IPS-20b (cell line): ENCODE results near the gene CEP104.

Source experiments
- H3K27ac ChIP-seq: one replicate; pipeline ENCODE4 v1.5.1; 2013; ENCODE audit warnings: low read length
- H3K27me3 ChIP-seq: 2 replicates; pipeline ENCODE4 v1.6.1; 2013; ENCODE audit warnings: mild to moderate bottlenecking, low read length, inconsistent platforms; ENCODE audit not compliant: insufficient read depth
- H3K36me3 ChIP-seq: 2 replicates; pipeline ENCODE4 v1.6.1; 2013; ENCODE audit warnings: low read depth, mild to moderate bottlenecking, inconsistent platforms, low read length, moderate library complexity; ENCODE audit not compliant: insufficient read depth
- H3K4me1 ChIP-seq: 2 replicates; pipeline ENCODE4 v1.6.1; 2013; ENCODE audit warnings: mild to moderate bottlenecking, control low read depth, inconsistent platforms, low read length, moderate library complexity; ENCODE audit not compliant: insufficient read depth
- H3K4me3 ChIP-seq: 2 replicates; pipeline ENCODE4 v1.5.1; 2013; ENCODE audit warnings: mild to moderate bottlenecking, low read length, inconsistent platforms
- H3K9ac ChIP-seq: 2 replicates; pipeline ENCODE4 v1.6.1; 2013; ENCODE audit warnings: low read depth, mild to moderate bottlenecking, inconsistent platforms, low read length, moderate library complexity
- H3K9me3 ChIP-seq: 2 replicates; pipeline ENCODE4 v1.6.1; 2013; ENCODE audit warnings: mild to moderate bottlenecking, low read depth, low read length, inconsistent platforms; ENCODE audit not compliant: insufficient read depth

Gene CEP104

GRCh38 chr1:3858231-3858981 lies 1.4 kb upstream of the CEP104 start:
- Histone ChIP-seq H3K4me3 (peak overlapping the region; percentile 93), H3K36me3 (no peaks in the 10 kb centered on the region), H3K9ac (no peak overlapping the region), H3K27ac (no peak overlapping the region), H3K9me3 (no peaks in the 10 kb centered on the region), H3K4me1 (peaks cover 7% of the 10 kb centered on the region; the same call in 1 of the 2 replicates), H3K27me3 (peaks cover 25% of the 10 kb centered on the region)

DNA sequence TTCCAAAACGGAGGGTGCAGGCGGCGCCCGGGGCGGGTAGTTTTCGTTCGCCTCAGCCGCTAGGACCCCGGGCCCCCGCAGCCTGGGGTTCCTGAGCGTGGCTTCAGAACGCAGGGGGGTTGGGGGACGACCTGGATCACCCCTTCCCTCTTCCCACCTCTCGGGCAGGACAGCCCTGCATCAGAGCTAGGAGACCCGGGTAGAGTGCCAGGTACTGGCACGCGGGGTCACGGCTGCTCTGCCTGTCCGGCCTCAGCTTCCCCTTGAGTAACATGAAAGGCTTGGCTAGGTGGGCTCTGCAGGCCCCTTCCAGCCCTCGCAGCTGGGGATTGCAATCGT lies 749 bp upstream of the CEP104 start:
- H3K4me1 ChIP-seq, result peaks cover 7% of the 10 kb centered on the region; the same call in 1 of the 2 replicates
- no peaks in the 10 kb centered on the region for H3K9me3 ChIP-seq
- peak overlapping the region; percentile 58; the same call in 1 of the 2 replicates for H3K9ac ChIP-seq
- peaks cover 25% of the 10 kb centered on the region for H3K27me3 ChIP-seq
- H3K27ac ChIP-seq, result no peak overlapping the region
- peak overlapping the region; percentile 93 for H3K4me3 ChIP-seq
- no peaks in the 10 kb centered on the region for H3K36me3 ChIP-seq

GRCh38 chr1:3852711-3853485 lies 4.1 kb downstream of the CEP104 start:
- Histone ChIP-seq H3K27ac (no peak overlapping the region), H3K36me3 (peaks cover 13% of the 10 kb centered on the region), H3K9ac (no peak overlapping the region), H3K9me3 (no peaks in the 10 kb centered on the region), H3K27me3 (peaks cover 10% of the 10 kb centered on the region), H3K4me1 (no peaks in the 10 kb centered on the region; the same call in 1 of the 2 replicates), H3K4me3 (no peak overlapping the region)

- Histone ChIP-seq H3K9me3 (no peaks in the 10 kb centered on the region), H3K27me3 (0 out of 2 replicates have a peak, but pooled peaks cover 4% of the 10 kb centered on the region), H3K9ac (no peak overlapping the region), H3K36me3 (peaks cover 13% of the 10 kb centered on the region), H3K4me1 (no peaks in the 10 kb centered on the region), H3K27ac (no peak overlapping the region), H3K4me3 (no peak overlapping the region)
These were observed 4.9 kb downstream of the CEP104 start for GRCh38 chr1:3852091-3852490.

- Histone ChIP-seq H3K4me1 (no peaks in the 10 kb centered on the region), H3K9me3 (no peaks in the 10 kb centered on the region), H3K36me3 (peaks cover 13% of the 10 kb centered on the region), H3K4me3 (no peak overlapping the region), H3K27ac (no peak overlapping the region), H3K27me3 (0 out of 2 replicates have a peak, but pooled peaks cover 4% of the 10 kb centered on the region), H3K9ac (no peak overlapping the region)
These were observed 5.7 kb downstream of the CEP104 start for GRCh38 chr1:3851292-3851691.

- no peak overlapping the region for H3K9ac ChIP-seq
- no peak overlapping the region for H3K27ac ChIP-seq
- H3K4me1 ChIP-seq, result no peaks in the 10 kb centered on the region
- H3K36me3 ChIP-seq, result peaks cover 13% of the 10 kb centered on the region
- no peak overlapping the region for H3K4me3 ChIP-seq
- H3K9me3 ChIP-seq, result no peaks in the 10 kb centered on the region
- H3K27me3 ChIP-seq, result 0 out of 2 replicates have a peak, but pooled peaks cover 4% of the 10 kb centered on the region
These were observed 6.2 kb downstream of the CEP104 start for GRCh38 chr1:3850857-3851256.

- no peaks in the 10 kb centered on the region for H3K4me1 ChIP-seq
- H3K27me3 ChIP-seq, result no peaks in the 10 kb centered on the region
- H3K4me3 ChIP-seq, result no peak overlapping the region
- H3K9me3 ChIP-seq, result no peaks in the 10 kb centered on the region
- no peak overlapping the region for H3K9ac ChIP-seq
- H3K27ac ChIP-seq, result no peak overlapping the region
- peaks cover 19% of the 10 kb centered on the region for H3K36me3 ChIP-seq
These were observed 9.9 kb downstream of the CEP104 start for GRCh38 chr1:3847081-3847480.

DNA sequence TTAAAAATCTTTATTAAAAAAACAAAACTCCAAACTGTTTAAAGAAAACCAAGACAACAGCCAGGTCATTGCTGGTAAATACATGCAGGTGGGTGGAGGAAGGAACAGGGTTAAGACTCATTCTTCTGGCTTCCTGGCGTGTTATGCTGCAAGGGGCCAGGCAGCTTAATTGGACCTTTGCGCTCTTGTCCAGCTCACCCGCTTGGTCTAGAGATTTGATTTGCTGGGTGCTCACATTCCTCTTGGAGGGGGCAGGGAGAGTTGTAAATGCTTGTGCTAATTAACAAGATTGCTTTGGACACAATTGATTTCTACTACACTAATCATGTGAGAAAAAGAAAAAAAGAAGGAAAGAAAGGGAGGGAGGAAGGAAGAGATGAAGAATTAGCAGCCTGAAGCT lies 10.5 kb downstream of the CEP104 start:
- Histone ChIP-seq H3K4me3 (no peak overlapping the region), H3K9ac (no peak overlapping the region), H3K4me1 (no peaks in the 10 kb centered on the region), H3K27me3 (no peaks in the 10 kb centered on the region), H3K27ac (no peak overlapping the region), H3K9me3 (no peaks in the 10 kb centered on the region), H3K36me3 (peaks cover 19% of the 10 kb centered on the region)

- peaks cover 15% of the 10 kb centered on the region for H3K36me3 ChIP-seq
- H3K27ac ChIP-seq, result no peak overlapping the region
- no peak overlapping the region for H3K9ac ChIP-seq
- H3K4me3 ChIP-seq, result no peak overlapping the region
- H3K9me3 ChIP-seq, result no peaks in the 10 kb centered on the region
- no peaks in the 10 kb centered on the region for H3K27me3 ChIP-seq
- no peaks in the 10 kb centered on the region for H3K4me1 ChIP-seq
These were observed 14.1 kb downstream of the CEP104 start for GRCh38 chr1:3842912-3843311.

GRCh38 chr1:3841491-3841890 lies 15.5 kb downstream of the CEP104 start:
- H3K9ac ChIP-seq, result no peak overlapping the region
- H3K4me1 ChIP-seq, result no peaks in the 10 kb centered on the region
- H3K36me3 ChIP-seq, result peaks cover 24% of the 10 kb centered on the region
- H3K27me3 ChIP-seq, result no peaks in the 10 kb centered on the region
- no peak overlapping the region for H3K4me3 ChIP-seq
- peaks cover 4% of the 10 kb centered on the region; the same call in 1 of the 2 replicates for H3K9me3 ChIP-seq
- H3K27ac ChIP-seq, result no peak overlapping the region

GRCh38 chr1:3838788-3839187 lies 18.2 kb downstream of the CEP104 start:
- Histone ChIP-seq H3K9ac (no peak overlapping the region), H3K27ac (no peak overlapping the region), H3K27me3 (no peaks in the 10 kb centered on the region), H3K9me3 (peaks cover 4% of the 10 kb centered on the region; the same call in 1 of the 2 replicates), H3K4me3 (no peak overlapping the region), H3K36me3 (peaks cover 26% of the 10 kb centered on the region), H3K4me1 (no peaks in the 10 kb centered on the region)

DNA sequence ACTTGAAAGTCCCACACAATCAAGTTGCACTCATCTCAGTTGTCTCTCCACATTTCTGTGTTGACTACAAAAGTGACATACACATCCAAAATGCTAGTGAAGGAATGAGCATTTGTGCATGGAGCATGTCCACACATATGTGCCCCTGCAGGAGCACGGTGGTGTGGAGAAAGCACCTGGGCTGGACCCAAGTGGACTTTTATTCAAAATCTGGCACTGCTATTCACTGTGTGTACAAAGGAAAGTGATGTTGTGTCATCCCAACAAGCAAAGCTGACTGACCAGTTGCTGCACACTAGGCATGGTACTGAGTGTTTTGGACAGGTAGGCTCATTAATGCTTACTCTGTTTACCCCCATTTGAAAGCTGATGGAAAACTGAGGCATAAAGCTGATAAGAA lies 19.3 kb downstream of the CEP104 start:
- Histone ChIP-seq H3K4me1 (no peaks in the 10 kb centered on the region), H3K4me3 (no peak overlapping the region), H3K27ac (no peak overlapping the region), H3K9me3 (peaks cover 4% of the 10 kb centered on the region; the same call in 1 of the 2 replicates), H3K9ac (no peak overlapping the region), H3K36me3 (peaks cover 31% of the 10 kb centered on the region), H3K27me3 (no peaks in the 10 kb centered on the region)
